Activated naive CD8-positive, alpha-beta T cell treated with anti-CD3 and anti-CD28 coated beads, Interleukin-2, amount 50 U/mL, for 16 hours (primary cell): Measurements from ENCODE around the gene ART1.
A peak's percentile ranks its signal among the peaks of the same experiment; 100 is the strongest.
"Not testable (repeated sequence)": the region's sequence is repeated elsewhere in the genome, so short reads cannot be mapped to it uniquely, and the experiment has no call there.

Experiments
- DNase-seq: peaks from one replicate; pipeline ENCODE4 v3.0.0-alpha.2; 2020; ENCODE audit warnings: low read depth, low spot score

The ART1 gene, protein sequence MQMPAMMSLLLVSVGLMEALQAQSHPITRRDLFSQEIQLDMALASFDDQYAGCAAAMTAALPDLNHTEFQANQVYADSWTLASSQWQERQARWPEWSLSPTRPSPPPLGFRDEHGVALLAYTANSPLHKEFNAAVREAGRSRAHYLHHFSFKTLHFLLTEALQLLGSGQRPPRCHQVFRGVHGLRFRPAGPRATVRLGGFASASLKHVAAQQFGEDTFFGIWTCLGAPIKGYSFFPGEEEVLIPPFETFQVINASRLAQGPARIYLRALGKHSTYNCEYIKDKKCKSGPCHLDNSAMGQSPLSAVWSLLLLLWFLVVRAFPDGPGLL

DNA sequence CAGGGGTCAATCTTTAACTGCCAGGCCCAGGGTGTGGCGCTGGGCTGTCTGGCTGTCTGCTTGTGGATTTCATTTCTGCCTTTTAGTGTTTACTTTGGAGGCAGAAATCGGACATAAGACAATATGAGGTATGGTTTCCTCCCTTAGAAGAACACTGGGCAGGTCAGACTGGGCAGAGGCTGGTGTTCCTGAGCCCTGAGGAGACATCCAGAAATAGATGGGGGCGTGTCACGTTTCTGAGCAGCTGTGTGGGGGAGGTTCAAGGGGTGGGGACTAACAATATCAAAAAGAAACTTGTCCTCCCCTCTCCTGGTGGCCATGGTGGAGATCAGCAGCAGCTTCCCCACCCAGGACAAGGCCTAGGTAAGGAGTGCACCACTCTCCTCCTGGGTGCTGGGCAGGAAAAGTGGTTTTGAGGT lies at the start of gene ART1:
ART1 (plus strand) TSS at position 312 of the 419 bp plus-strand sequence. CDS start 14,086 bp downstream, outside the sequence.
- no peak for DNase-seq

DNA sequence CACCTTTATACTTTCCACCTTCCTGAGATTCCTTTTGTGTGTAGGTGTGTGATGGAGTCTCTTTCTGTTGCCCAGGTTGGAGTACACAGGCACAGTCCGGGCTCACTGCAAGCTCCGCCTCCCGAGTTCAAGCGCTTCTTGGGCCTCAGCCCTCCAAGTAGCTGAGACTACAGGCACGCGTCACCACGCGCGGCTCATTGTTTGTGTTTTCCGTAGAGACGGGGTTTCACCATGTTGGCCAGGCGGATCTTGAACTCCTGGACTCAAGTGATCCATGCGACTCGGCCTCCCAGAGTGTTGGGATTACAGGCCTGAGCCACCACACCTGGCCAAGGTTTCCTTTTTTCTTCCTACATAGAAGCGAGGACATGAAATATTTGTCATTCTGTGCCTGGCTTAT lies 47.2 kb upstream of the ART1 start:
- not testable (repeated sequence) for DNase-seq

DNA sequence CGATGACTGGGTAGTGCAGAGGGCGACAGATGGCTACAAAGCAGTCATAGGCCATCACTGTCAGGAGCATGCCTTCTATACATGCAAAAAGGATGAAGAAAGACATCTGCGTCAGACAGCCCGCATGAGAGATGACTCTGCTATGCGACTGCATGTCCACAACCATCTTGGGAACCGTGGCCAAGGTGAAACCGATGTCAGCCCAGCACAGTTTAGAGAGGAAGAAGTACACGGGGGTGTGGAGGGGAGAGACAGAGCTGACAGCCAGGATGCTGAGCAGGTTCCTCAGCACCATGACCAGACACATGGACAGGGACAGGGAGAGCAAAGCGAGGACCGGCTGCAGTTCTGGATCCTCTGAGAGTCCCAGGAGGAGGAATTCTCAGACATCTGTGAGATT lies 44.7 kb upstream of the ART1 start:
- DNase-seq, result not testable (repeated sequence)

DNA sequence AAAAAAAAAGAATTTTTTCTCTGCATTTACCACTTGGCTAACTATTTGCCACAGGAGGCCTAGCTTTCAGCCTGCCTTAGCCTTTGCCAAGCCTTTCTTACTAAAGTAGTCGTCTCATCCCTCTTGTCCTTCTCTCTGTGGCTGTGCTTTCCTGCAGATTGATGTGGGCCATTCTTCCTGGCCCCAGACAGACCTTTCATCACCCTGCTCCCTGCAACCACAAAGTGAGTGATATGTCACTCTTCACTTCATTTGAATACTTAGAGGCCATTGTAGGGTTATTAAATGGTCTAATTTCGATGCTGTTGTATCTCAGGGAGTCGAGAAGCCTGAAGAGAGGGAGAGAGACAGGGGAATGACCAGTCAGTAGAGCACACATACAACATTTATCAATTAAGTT lies 40.8 kb upstream of the ART1 start:
- no peak for DNase-seq

DNA sequence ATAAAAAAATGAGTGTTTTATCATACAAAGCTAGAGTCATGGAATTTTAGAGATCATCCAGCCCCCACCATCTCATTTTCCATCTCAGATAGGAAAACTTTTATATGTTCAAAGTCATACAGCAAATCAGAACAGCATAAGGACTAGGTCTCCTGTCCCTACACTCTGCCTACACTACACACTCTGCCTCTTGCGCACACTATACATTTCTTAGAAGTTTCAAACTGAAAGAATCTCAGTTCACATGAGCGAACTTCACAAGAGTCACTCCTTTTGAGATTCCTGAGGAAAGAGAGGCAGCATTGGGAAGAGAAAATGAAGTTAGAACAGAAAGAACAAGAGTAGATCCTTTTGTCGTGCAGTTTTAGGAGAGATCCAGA lies 39.7 kb upstream of the ART1 start:
- no peak for DNase-seq

DNA sequence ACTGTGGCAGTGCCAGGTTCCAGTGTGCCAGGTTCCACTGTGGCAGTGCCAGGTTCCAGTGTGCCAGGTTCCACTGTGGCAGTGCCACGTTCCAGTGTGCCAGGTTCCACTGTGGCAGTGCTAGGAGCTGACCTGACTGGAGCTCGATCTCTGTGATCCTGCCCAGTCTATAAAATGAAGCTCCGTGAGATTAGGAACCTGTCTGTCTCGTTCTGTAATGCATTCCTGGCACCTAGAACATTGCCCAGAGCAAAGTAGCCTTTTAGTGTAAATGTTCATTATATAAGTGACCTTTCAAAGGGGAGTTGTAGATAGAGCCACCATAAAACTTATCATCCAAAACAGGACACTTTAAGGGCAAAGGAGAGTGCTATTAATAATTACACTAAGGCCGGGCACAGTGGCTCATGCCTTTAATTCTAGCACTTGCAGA lies 39.1 kb upstream of the ART1 start:
- no peak for DNase-seq

DNA sequence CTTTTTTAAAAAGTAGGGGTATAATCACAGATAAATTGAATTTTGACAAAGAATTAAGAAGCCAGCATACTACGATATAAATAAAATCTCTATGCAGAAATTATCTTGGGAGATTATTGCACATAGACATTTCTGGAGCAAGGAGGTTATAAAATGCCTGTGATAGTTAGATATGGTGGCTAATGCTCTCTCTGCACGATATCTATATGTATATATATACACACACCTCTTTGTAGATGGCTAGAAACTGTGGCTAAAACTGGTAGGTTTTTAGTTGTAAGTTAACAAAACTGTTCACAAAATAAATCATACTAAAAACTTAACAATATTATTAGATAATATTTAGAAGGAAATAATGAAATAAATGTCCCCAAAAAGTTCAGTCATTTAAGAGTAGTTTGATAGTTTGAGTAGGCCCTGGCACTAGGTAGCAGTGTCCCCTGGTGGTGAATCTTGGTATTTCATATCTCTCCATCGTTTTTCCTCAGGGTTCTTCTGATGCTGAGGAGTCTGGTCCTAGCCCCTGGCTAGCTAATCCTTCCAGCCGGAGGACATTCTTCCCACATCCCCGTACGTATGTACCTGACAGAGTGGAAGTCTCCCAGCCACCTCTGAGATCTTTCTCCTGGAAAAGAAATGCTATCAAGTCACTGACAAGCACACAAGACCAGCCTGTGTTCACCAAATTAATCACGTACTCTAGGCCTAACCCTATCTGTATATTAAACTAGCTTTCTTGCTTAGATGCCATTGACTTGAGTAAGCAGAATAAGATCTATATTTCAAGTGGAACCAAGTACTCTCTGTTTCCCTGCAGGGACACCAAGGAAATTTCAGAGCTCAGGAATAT lies 35.3 kb upstream of the ART1 start:
- DNase-seq, result no peak

DNA sequence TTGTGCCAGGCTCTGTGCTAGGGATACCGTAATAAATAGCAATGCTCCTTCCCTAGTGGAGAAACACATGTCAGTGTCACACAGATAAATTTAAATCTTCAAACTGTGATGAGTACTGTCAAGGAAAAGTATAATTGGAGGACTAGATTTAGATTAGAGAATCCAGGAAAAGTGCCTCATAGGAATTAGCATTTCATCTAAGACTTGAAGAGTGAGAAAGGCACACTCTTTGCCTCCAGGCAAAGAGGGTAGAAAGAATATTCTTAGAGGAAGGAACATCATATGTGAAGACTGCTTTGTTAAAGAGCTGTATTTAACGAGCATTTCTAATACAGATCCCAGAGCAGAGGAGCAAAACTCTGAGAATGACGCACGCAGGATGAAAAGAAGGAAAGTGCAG lies 34.1 kb upstream of the ART1 start:
- DNase-seq, result no peak

DNA sequence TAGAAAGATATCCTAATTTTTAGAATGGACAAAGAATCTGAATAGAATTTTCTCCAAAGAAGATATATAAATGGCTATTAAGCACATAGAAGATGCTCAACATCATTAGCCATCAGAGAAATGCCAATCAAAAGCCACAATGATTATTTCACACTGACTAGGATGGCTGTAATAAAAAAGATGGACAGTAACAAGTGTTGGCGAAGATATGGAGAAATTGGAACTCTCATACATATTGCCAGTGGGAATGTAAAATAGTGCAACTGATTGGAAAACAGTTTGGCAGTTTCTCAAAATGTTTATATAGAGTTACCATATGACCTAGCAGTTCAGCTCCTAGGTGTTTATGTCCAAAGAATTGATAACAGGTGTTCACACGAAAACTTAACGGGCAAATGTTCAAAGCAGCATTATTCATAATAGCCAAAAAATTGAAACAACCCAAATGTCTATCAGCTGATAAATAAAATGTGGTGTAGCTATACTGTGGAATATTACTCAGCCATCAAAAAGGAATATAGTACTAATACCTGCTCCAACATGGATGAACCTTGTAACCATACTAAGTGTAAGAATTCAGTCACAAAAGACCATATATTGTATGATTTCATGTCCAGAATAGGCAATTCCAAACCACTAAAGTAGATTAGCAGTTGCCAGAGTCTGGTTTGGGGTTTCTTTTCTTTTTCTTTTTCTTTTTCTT lies 32.8 kb upstream of the ART1 start:
- DNase-seq, result no peak

DNA sequence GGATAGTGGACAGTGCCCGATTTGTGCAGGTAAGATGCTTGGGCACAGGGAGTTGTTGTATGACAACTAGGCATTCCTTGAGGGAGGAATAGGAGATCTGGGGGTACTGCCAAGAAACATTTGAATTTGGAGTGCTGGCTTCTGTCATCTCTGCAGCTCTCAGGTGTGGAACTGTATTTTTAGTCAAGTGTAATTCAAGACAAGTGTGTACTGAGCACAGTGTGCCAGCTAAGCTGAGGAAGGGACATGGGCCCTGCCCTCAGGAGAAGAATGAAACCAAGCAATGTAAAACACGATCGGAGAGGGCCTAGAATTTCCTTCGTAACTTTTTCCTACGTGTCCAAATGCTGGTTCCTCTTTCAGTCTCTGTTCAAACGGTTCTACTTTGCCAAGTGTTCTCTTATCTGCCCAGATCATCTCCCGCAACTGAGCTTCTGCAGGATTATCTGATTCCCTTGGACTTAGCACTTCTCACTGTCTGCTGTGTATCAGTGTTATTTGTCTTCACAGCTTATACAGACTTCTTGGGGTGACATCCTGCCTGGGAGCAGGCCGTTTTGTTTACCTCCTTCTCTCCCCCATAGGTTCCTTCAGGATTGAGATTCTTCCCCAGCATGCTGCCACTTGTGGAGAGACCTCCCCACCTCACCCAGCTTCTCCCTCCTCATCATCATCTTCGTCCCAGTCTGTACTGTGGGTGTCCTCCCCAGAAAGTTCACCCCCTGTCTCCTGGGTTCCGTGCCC lies 30.8 kb upstream of the ART1 start:
- no peak for DNase-seq

DNA sequence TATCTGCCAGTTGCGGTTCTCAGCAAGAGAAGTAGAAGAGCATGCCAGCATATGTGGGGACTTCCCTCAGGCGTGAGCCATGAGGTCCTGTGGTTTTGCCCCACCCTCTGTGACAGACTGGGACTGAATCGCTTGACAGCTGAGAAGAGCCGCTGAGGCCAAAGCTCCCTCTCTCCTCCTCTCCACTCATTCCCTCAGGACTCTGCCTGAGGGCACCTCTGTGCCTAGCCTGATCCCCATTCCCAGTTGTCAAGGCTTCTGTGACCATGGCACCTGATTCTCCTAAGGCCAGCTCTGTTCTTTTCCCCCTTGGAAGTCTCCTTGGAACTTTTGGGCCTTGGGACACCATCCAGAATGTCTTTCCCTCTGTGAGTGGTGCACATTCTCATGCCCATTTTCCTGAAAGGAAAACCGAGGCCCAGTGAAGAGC lies 30.2 kb upstream of the ART1 start:
- peak; percentile 3 for DNase-seq

DNA sequence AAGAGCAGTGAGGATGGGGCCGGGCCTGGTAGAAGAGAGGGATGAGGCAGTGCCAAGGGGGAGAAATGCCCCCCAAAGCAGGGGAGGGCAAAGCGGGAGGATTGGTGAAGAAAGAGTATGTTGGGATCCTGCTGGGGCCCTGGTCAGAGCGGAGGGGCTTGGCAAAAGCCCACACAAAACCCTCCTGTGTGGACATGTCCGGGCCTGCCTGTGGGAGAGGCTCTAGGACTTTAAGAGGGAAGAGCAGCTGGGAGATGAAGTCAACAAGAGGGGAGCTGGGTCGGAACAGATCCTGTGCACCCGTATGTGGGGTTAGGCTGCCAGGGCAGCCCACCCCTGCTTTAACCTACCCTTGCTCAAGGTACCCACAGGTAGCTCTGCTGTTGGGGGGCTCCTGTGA lies 28.9 kb upstream of the ART1 start:
- no peak for DNase-seq

DNA sequence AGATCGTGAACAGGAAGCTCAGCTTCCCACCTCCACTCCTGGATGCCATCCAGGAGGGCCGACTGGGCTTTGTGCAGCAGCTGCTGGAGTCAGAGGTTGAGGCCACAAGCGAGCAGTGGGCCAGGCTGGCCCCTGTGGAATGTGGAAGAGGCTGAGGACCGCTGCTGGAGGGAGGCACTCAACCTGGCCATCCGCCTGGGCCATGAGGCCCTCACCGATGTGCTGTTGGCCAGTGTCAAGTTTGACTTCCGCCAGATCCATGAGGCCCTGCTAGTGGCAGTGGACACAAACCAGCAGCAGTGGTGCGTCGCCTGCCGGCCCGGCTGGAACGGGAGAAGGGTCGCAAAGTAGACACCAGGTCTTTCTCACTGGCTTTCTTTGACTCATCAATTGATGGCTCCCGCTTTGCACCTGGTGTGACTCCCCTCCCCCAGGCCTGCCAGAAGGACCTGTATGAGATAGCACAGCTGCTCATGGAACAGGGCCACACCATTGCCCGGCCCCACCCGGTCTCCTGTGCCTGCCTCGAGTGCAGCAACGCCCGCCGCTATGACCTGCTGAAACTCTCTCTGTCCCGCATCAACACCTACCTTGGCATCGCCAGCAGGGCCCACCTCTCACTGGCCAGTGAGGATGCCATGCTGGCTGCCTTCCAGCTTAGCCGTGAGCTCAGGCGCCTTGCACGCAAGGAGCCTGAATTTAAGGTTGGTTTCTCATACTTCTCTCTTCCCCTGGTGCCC lies 28.0 kb upstream of the ART1 start:
- no peak for DNase-seq

DNA sequence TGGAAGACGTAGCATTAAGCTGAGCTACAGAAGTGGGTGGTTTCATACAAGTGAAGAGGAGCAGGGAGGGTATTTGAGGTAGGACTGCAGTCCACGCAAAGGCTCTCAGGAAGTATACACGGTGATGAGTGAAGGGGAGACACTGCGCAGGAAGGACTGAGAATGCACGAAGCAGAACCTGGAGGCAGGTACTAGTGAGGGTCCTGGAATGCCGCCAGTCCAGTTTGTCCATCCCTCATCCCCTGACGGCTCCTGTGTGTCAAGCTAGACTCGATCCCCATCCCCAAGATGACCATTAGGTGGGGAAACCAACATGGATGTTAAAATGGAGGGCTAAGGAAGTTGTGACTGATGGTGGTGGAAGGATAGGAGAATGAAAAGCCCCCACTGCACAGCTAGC lies 26.9 kb upstream of the ART1 start:
- no peak for DNase-seq

DNA sequence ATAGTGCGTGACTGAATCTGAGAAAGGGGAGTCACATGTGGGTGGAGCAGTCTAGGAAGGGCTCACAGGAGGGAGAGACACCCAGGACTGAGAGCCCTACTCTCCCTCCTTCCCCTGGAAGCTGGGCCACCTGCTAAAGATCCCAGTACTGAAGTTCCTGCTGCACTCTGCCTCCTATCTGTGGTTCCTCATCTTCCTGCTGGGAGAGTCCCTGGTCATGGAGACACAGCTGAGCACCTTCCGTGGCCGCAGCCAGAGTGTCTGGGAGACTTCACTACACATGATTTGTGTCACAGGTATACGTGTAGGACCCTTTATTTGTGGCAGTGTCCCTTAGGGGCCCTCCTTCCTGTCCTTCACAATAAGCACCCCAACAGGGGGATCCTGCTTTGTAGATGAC lies 22.4 kb upstream of the ART1 start:
- no peak for DNase-seq

DNA sequence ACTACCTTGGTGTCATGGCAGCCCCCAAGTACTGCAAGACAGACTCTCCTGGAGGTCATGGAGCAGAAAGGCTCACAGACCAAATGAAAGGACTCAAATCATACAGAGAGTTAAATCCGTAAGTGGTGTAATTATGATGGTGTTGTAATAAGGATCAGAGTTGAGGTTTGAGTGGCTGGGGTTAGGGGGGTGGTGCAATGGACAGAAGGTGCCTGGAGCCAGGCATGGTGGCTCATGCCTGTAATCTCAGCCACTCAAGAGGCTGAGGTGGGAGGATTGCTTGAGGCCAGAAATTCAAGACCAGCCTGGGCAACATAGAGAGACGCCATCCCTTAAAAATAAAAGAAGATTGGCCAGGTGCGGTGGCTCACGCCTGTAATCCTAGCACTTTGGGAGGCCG lies 21.8 kb upstream of the ART1 start:
- no peak for DNase-seq

DNA sequence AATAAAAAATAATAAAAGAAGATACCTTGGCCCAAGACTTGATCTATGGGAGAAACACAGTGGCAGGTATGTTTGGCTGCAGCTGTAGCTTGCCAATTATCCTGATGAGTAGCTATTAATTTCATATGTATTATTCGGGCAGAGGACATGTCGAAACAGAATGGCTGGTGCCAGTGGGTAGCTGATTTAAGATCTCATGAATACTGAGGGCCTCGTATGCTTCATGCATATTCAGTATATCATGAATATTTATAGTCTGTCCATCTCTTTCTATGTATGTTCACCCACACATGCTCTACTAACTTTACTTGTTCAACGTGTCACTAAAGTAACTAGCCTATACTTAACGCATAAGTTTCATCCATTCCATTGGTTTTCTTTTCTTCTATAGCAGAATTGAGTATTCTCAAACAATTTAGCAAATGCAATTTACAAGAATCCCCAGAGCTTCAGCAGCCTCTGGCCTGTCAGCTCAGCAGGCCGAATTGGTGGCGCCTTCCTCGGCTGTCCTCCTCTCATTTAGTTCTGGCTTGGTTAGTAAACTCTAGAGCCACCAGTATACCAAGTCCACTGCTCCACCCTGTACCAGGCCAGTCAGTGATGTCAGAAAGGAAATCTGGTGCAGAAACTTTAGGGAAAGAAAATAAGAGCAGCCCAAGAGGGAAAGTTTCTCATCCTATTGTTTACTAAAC lies 21.0 kb upstream of the ART1 start:
- no peak for DNase-seq

DNA sequence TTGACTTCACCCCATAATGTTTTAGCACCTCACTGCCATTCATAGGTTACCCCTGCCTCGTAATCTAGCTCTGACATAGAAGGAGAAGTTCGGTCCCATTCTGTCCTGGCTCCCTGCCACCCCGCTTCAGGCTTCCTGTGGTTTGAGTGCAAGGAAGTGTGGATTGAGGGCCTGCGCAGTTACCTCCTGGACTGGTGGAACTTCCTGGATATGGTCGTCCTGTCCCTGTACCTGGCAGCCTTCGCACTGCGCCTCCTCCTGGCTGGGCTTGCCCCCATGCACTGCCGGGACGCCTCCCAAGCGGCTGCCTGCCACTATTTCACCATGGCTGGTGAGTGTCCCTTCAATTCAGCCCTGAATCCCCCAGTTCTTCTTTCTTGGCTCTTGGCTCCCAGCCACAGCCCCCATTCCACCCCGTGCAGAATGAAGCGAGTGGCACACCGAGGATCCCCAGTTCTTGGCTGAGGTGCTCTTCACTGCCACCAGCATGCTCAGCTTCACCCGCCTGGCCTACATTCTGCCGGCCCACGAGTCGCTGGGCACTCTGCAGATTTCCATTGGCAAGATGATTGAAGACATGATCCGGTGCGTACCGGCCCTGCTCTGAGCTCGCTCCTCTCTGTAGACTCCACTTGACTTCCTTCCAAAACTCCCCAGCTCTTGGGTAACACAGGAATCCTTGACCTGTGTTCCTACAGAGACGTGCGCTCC lies 18.5 kb upstream of the ART1 start:
- DNase-seq, result no peak

DNA sequence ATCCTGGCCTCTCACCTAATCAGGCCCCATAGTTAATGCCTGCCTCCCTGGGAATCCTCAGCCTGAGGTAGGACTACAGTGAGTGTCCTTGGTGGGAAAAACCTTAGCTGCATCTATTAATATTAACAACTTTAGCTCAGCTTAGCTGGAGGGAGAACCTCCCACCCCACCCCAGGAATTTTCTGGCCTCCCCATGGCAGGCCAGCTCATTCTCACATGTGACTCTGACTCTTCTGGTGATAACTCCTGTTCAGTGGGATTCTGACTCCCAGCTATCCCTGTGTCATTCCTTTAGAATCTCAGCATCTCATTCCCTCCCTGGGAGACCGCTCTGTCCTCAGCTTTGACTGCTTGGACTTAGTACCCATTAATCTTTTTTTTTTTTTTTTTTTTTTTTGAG lies 17.6 kb upstream of the ART1 start:
- DNase-seq, result no peak

DNA sequence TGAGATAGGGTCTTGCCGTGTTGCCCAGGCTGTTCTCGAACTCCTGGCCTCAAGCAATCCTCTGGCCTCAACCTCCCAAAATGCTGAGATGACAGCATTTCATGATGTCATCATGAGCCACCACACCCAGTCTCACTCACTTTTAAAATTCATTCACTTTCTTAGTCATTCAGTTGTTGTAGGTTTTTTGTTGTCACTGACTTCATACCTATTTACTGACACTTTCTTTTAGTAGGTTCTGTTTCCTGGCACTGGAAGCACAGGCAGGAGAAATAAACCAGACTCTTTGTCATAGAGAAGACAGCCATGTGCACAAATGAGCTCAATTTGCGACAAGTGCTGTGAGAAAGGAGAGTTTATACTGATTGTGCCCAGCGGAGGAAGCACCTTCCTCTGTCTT lies 13.6 kb upstream of the ART1 start:
- DNase-seq, result no peak
